ENCODE data around the gene RNF13. TPM values are rescaled to one million over a fixed set of nuclear protein-coding genes. Genes with fewer than 3 reads are reported as not detected.
A peak's percentile ranks its signal among the peaks of the same experiment; 100 is the strongest.
"Not testable (repeated sequence)": the region's sequence is repeated elsewhere in the genome, so short reads cannot be mapped to it uniquely, and the experiment has no call there.

RNF13 gene
- total RNA-seq, 4 donors from 2014 or later: 48.3 to 63.6 (median 56.9) TPM

GRCh38 chr3:149820183-149820582 is 7.2 kb downstream of the RNF13 start:
- no peak overlapping the region for H3K27ac ChIP-seq
- H3K9me3 ChIP-seq: no peaks in the 10 kb centered on the region
- DNase-seq (no peak), ATAC-seq (peak in 1 of 2 donors; percentile 39)
- in situ Hi-C loops (cut with MboI; ENCODE audit: low sequenced_read_pairs in 4 of 4) (no loop called here), intact Hi-C loops (cut with DNase I; ENCODE audit: low total_unique reads) (no loop called here)
- no peaks in the 10 kb centered on the region for H3K27me3 ChIP-seq
- H3K4me3 ChIP-seq: no peak overlapping the region
- no peaks in the 10 kb centered on the region for H3K36me3 ChIP-seq
- TF ChIP-seq CTCF (IDR thresholded peaks at IDR 0.05 in 4 of 5, conservative IDR thresholded peaks at IDR 0.05 in 1 of 5) (no peak), POLR2A (IDR thresholded peaks at IDR 0.05) (no peak)
- H3K4me1 ChIP-seq: peaks cover 38 to 59% of the 10 kb centered on the region in 2 donors

GRCh38 chr3:149826636-149827035 is 13.6 kb downstream of the RNF13 start:
- Histone ChIP-seq H3K36me3 (no peaks in the 10 kb centered on the region), H3K27me3 (no peaks in the 10 kb centered on the region), H3K9me3 (no peaks in the 10 kb centered on the region), H3K4me1 (peaks cover 20 to 34% of the 10 kb centered on the region in 2 donors), H3K27ac (no peak overlapping the region), H3K4me3 (no peak overlapping the region)
- ATAC-seq: no peak
- intact Hi-C loops (cut with DNase I; ENCODE audit: low total_unique reads): no loop called here
- in situ Hi-C loops (cut with MboI; ENCODE audit: low sequenced_read_pairs in 4 of 4): no loop called here
- no peak for DNase-seq
- no peak for TF ChIP-seq POLR2A (IDR thresholded peaks at IDR 0.05)
- TF ChIP-seq CTCF (IDR thresholded peaks at IDR 0.05 in 4 of 5, conservative IDR thresholded peaks at IDR 0.05 in 1 of 5): no peak

- Histone ChIP-seq H3K27me3 (no peaks in the 10 kb centered on the region), H3K36me3 (no peaks in the 10 kb centered on the region), H3K9me3 (no peaks in the 10 kb centered on the region), H3K4me1 (peaks cover 23 to 24% of the 10 kb centered on the region in 2 donors), H3K27ac (no peak overlapping the region), H3K4me3 (no peak overlapping the region)
- in situ Hi-C loops (cut with MboI; ENCODE audit: low sequenced_read_pairs in 4 of 4): no loop called here
- TF ChIP-seq CTCF (IDR thresholded peaks at IDR 0.05 in 4 of 5, conservative IDR thresholded peaks at IDR 0.05 in 1 of 5) (no peak), POLR2A (IDR thresholded peaks at IDR 0.05) (no peak)
- intact Hi-C loops (cut with DNase I; ENCODE audit: low total_unique reads): no loop called here
- no peak for DNase-seq
- ATAC-seq: no peak
Measured at GRCh38 chr3:149828390-149828789, 15.4 kb downstream of the RNF13 start.

- H3K27me3 ChIP-seq; ATAC-seq; H3K27ac ChIP-seq; H3K9me3 ChIP-seq; intact Hi-C loops (cut with DNase I; ENCODE audit: low total_unique reads); DNase-seq; H3K36me3 ChIP-seq; H3K4me3 ChIP-seq; in situ Hi-C loops (cut with MboI; ENCODE audit: low sequenced_read_pairs in 4 of 4): not testable (repeated sequence)
- H3K4me1 ChIP-seq: peaks cover 23 to 24% of the 10 kb centered on the region in 2 donors
Measured at GRCh38 chr3:149829631-149830030, 16.6 kb downstream of the RNF13 start.

GRCh38 chr3:149830902-149831301 is 17.9 kb downstream of the RNF13 start:
- TF ChIP-seq POLR2A (IDR thresholded peaks at IDR 0.05): no peak
- TF ChIP-seq CTCF (IDR thresholded peaks at IDR 0.05 in 4 of 5, conservative IDR thresholded peaks at IDR 0.05 in 1 of 5): no peak
- Histone ChIP-seq H3K27me3 (no peaks in the 10 kb centered on the region), H3K27ac (no peak overlapping the region), H3K9me3 (no peaks in the 10 kb centered on the region), H3K4me3 (no peak overlapping the region), H3K36me3 (no peaks in the 10 kb centered on the region), H3K4me1 (peaks cover 21 to 22% of the 10 kb centered on the region in 2 donors)
- intact Hi-C loops (cut with DNase I; ENCODE audit: low total_unique reads): no loop called here
- DNase-seq (no peak), ATAC-seq (no peak)
- in situ Hi-C loops (cut with MboI; ENCODE audit: low sequenced_read_pairs in 4 of 4): no loop called here

All from gastrocnemius medialis (tissue), 4 donors.